Ovary (tissue), 3 donors: ENCODE measurements around the gene GGT6.

Experiments used
- CTCF ChIP-seq, 3 donors: fragments of 450-650 bp in 2 of 3; fragments of 200-600 bp in 1 of 3; IDR thresholded peaks; one replicate each; pipeline versions ENCODE4 v1.5.1 to v1.8.0; 2016 to 2022; ENCODE audit warnings: antibody characterized with exemption in 3 of 3, mild to moderate bottlenecking in 1 of 3
- POLR2A ChIP-seq: fragments of 450-650 bp; IDR thresholded peaks from one replicate; pipeline ENCODE4 v1.6.1; 2017; ENCODE audit warnings: antibody characterized with exemption, mild to moderate bottlenecking, moderate library complexity
- donor health status: DM: no; HTN: no; CAD: no.

GRCh38 chr17:4540687-4541327, 19.6 kb downstream of the GGT6 start:
- TF ChIP-seq CTCF (IDR thresholded peaks at IDR 0.05) (no peak), POLR2A (no peak)
